GM19438 (cell line): ENCODE measurements around the gene PPP1R10.

Experiments used
- ATAC-seq: cut with Tn5 transposase; IDR thresholded peaks from one replicate; pipeline ENCODE4 v1.9.1; 2021; ENCODE audit warnings: low read depth; ENCODE audit not compliant: unreplicated experiment

The PPP1R10 gene

GRCh38 chr6:30599625-30600324 lies 17.3 kb downstream of the PPP1R10 start:
- ATAC-seq = no peak

- no peak for ATAC-seq
Measured at GRCh38 chr6:30598912-30599624, 18.0 kb downstream of the PPP1R10 start.

- ATAC-seq = peak; percentile 63
Measured at GRCh38 chr6:30597315-30598144, 19.5 kb downstream of the PPP1R10 start.

- no peak for ATAC-seq
Measured at GRCh38 chr6:30592287-30592686, 24.8 kb downstream of the PPP1R10 start.

GRCh38 chr6:30591008-30591407 lies 26.0 kb downstream of the PPP1R10 start:
- no peak for ATAC-seq

GRCh38 chr6:30590509-30590908 lies 26.5 kb downstream of the PPP1R10 start:
- ATAC-seq = no peak

- no peak for ATAC-seq
Measured at GRCh38 chr6:30589754-30590358, 27.2 kb downstream of the PPP1R10 start.

- ATAC-seq = no peak
Measured at GRCh38 chr6:30583921-30584320, 33.1 kb downstream of the PPP1R10 start.

GRCh38 chr6:30578051-30578450 lies 39.0 kb downstream of the PPP1R10 start:
- no peak for ATAC-seq

- ATAC-seq = no peak
Measured at GRCh38 chr6:30573113-30573512, 43.9 kb downstream of the PPP1R10 start.

- no peak for ATAC-seq
Measured at GRCh38 chr6:30572148-30572547, 44.9 kb downstream of the PPP1R10 start.

- no peak for ATAC-seq
Measured at GRCh38 chr6:30571762-30572082, 45.3 kb downstream of the PPP1R10 start.

- ATAC-seq = peak; percentile 84
Measured at GRCh38 chr6:30571075-30571761, 45.8 kb downstream of the PPP1R10 start, which contains the start of gene ABCF1. Gene ABCF1, plus strand, starts transcription at chr6:30571442. Its CDS starts 46 bp downstream, at chr6:30571488.

GRCh38 chr6:30570740-30571074 lies 46.3 kb downstream of the PPP1R10 start:
- ATAC-seq = no peak

GRCh38 chr6:30570263-30570662 lies 46.8 kb downstream of the PPP1R10 start:
- no peak for ATAC-seq

- ATAC-seq = no peak
Measured at GRCh38 chr6:30568245-30568644, 48.8 kb downstream of the PPP1R10 start.

- no peak for ATAC-seq
Measured at GRCh38 chr6:30565772-30566171, 51.3 kb downstream of the PPP1R10 start.

GRCh38 chr6:30564114-30564513 lies 52.9 kb downstream of the PPP1R10 start:
- ATAC-seq = no peak

- no peak for ATAC-seq
Measured at GRCh38 chr6:30562470-30563425, 54.3 kb downstream of the PPP1R10 start.
